Activated CD8-positive, alpha-beta T cell treated with anti-CD3 and anti-CD28 coated beads for 36 hours (primary cell): Measurements from ENCODE around the gene TET2. TPM values are rescaled to one million over a fixed set of nuclear protein-coding genes. Genes with fewer than 3 reads are reported as not detected.

ENCODE experiments used
- ATAC-seq: fragments of 200-7000 bp; cut with Tn5 transposase; one replicate; pipeline ENCODE4 v1.10.0; 2021; ENCODE audit warnings: mild to moderate bottlenecking, moderate library complexity
- CTCF ChIA-PET: fragments of 350-600 bp; sonication (Branson Sonifier 250); formaldehyde crosslinking; loops from one replicate; lab custom pipeline; 2021; ENCODE audit warnings: antibody characterized with exemption; lab: Charles Lee
- POLR2A ChIA-PET: fragments of 350-600 bp; sonication (Branson Sonifier 250); formaldehyde crosslinking; loops from one replicate; lab custom pipeline; 2021; ENCODE audit warnings: antibody characterized with exemption; lab: Charles Lee
- DNase-seq: peaks from one replicate; pipeline ENCODE4 v3.0.0-alpha.2; 2020
- H3K27ac Mint-ChIP-seq: one replicate; pipeline ENCODE4 v1.8.0; 2021; ENCODE audit warnings: mild to moderate bottlenecking, mixed read lengths
- H3K27me3 Mint-ChIP-seq: one replicate; pipeline ENCODE4 v1.8.0; 2021; ENCODE audit warnings: mixed read lengths
- H3K36me3 Mint-ChIP-seq: one replicate; pipeline ENCODE4 v1.8.0; 2021; ENCODE audit warnings: low read depth, mixed read lengths
- H3K4me1 Mint-ChIP-seq: one replicate; pipeline ENCODE4 v1.8.0; 2021; ENCODE audit warnings: low read depth, mixed read lengths
- H3K4me3 Mint-ChIP-seq: one replicate; pipeline ENCODE4 v1.8.0; 2021; ENCODE audit warnings: mild to moderate bottlenecking, moderate library complexity, mixed read lengths
- H3K9me3 Mint-ChIP-seq: one replicate; pipeline ENCODE4 v1.8.0; 2021; ENCODE audit warnings: mixed read lengths
- intact Hi-C: fragments of 100-400 bp; cut with micrococcal nuclease; formaldehyde crosslinking; loops from one replicate; pipeline ENCODE4 v1.10.0; 2022
- total RNA-seq, 2 experiments: library from RNA; stranded (reverse); gene quantifications; one replicate each; pipeline ENCODE4 v1.2.3, GENCODE V29; 2021
- TF ChIP-seq, protein P1 (sequence below): fragments of 200-600 bp; IDR thresholded peaks from one replicate; pipeline ENCODE4 v1.8.0; 2022; ENCODE audit warnings: antibody characterized with exemption, mild to moderate bottlenecking

TET2 gene
- total RNA-seq, 2 experiments from 2014 or later: 31.3 to 36.0 TPM

DNA sequence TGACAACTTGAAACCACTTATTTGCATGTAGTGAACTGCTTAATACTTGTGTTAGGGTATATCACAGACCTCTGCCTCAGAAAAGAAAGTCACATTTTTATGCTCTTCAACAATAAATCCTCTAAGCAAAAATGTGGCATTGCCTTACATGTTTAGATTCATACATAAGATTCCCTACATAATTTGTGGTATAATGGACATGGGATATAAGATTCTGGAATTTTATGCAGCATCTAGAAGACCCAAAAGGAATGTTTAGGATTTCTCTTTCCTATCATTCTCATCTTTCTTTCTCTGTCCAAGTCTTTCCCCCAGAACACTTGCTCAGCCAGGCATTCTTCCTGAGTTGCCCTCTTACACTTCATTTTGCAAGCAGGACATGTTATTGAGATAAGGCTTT, 37.7 kb upstream of the TET2 start:
- Mint-ChIP-seq H3K9me3 (no peaks in the 10 kb centered on the region), H3K27ac (no peak overlapping the region), H3K4me3 (no peak overlapping the region), H3K36me3 (no peaks in the 10 kb centered on the region), H3K27me3 (peaks cover 11% of the 10 kb centered on the region), H3K4me1 (no peaks in the 10 kb centered on the region)
- DNase-seq (no peak), ATAC-seq (no peak)
- ChIA-PET POLR2A (no interaction called here), CTCF (no interaction called here)
- intact Hi-C loops: no loop called here
- TF ChIP-seq, protein P1, sequence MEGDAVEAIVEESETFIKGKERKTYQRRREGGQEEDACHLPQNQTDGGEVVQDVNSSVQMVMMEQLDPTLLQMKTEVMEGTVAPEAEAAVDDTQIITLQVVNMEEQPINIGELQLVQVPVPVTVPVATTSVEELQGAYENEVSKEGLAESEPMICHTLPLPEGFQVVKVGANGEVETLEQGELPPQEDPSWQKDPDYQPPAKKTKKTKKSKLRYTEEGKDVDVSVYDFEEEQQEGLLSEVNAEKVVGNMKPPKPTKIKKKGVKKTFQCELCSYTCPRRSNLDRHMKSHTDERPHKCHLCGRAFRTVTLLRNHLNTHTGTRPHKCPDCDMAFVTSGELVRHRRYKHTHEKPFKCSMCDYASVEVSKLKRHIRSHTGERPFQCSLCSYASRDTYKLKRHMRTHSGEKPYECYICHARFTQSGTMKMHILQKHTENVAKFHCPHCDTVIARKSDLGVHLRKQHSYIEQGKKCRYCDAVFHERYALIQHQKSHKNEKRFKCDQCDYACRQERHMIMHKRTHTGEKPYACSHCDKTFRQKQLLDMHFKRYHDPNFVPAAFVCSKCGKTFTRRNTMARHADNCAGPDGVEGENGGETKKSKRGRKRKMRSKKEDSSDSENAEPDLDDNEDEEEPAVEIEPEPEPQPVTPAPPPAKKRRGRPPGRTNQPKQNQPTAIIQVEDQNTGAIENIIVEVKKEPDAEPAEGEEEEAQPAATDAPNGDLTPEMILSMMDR: no peak

DNA sequence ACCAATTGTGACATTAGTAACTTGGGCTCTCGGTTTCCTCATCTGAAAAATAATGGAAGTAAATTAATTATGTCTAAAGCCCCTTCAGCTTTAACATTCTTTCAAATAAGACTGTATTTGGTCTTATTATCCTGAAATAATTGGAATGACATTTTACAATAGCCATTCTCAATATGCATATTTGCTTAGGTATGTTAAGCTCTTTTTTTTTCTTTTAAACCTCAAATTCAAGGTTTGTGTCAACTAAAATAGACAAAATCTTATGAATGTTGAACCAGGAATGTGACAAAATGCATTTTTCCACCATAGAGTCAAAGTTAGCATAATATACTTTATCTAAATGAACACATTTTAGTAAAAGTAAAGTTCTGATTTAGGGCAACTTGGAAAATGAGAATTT, 34.4 kb upstream of the TET2 start:
- H3K27ac Mint-ChIP-seq: no peak overlapping the region
- POLR2A ChIA-PET: no interaction called here
- peaks cover 8% of the 10 kb centered on the region for H3K27me3 Mint-ChIP-seq
- TF ChIP-seq, protein P1: no peak
- DNase-seq (no peak), ATAC-seq (no peak)
- no peaks in the 10 kb centered on the region for H3K4me1 Mint-ChIP-seq
- H3K36me3 Mint-ChIP-seq: no peaks in the 10 kb centered on the region
- no peaks in the 10 kb centered on the region for H3K9me3 Mint-ChIP-seq
- no peak overlapping the region for H3K4me3 Mint-ChIP-seq
- intact Hi-C loops: no loop called here
- CTCF ChIA-PET: no interaction called here

DNA sequence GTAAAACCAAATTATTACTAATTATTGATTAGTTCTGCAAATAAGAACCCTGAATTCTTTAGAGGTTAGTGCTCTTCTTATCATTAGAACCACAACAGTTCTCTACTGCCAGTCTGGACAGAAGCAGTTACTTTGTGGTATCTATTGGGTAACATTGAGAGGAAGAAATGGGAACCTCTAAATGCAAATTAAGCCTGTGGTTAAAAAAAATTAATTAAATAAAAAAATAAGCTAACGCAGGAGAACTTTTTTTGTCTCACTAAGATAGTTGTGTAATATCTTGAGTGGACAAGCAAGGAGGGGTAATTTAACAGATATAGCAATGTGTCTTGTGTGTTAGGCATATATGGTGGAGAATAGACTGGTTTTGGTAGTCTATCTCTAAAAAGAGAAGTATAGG, 32.9 kb upstream of the TET2 start:
- DNase-seq (no peak), ATAC-seq (no peak)
- CTCF ChIA-PET: no interaction called here
- TF ChIP-seq, protein P1: no peak
- H3K27me3 Mint-ChIP-seq: peaks cover 8% of the 10 kb centered on the region
- H3K36me3 Mint-ChIP-seq: no peaks in the 10 kb centered on the region
- POLR2A ChIA-PET: no interaction called here
- H3K9me3 Mint-ChIP-seq: no peaks in the 10 kb centered on the region
- no peaks in the 10 kb centered on the region for H3K4me1 Mint-ChIP-seq
- intact Hi-C loops: no loop called here
- H3K4me3 Mint-ChIP-seq: no peak overlapping the region
- H3K27ac Mint-ChIP-seq: no peak overlapping the region

DNA sequence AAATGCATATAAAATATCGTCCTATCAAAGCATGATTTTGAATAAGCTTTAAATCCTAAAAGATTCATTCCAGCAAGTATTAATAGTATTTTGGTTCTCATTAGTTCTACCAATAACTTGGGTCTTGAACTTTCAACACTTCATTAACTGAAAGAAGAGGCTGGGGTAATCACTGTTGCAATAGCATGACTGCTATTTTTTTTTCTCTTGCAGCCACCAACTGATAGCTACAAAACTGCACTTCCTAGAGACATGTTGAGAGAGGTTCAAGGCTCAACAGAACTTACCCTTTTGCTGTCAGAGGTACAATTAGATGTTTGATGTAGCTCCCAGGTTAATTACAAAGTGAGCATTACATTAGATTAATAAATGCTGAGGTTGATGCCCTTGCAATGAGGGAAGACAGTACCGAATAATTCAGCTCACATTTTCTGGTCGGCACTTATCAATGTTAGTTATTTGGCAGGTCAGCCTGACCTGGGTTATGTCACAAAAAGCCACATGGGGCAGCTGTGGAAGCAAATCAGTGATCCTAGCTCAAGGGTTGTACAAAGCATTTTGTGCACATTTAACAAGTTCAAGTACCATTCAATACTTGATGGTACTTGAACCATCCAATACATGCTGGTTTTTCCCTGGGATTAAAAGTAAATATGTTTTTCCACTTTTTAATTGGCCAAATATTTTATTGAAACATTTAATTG, 29.9 kb upstream of the TET2 start:
- no peak overlapping the region for H3K4me3 Mint-ChIP-seq
- POLR2A ChIA-PET: no interaction called here
- TF ChIP-seq, protein P1: no peak
- no peaks in the 10 kb centered on the region for H3K36me3 Mint-ChIP-seq
- CTCF ChIA-PET: no interaction called here
- no peak overlapping the region for H3K27ac Mint-ChIP-seq
- no peak for DNase-seq
- intact Hi-C loops: no loop called here
- peaks cover 2% of the 10 kb centered on the region for H3K27me3 Mint-ChIP-seq
- H3K9me3 Mint-ChIP-seq: no peaks in the 10 kb centered on the region
- no peak for ATAC-seq
- H3K4me1 Mint-ChIP-seq: no peaks in the 10 kb centered on the region

DNA sequence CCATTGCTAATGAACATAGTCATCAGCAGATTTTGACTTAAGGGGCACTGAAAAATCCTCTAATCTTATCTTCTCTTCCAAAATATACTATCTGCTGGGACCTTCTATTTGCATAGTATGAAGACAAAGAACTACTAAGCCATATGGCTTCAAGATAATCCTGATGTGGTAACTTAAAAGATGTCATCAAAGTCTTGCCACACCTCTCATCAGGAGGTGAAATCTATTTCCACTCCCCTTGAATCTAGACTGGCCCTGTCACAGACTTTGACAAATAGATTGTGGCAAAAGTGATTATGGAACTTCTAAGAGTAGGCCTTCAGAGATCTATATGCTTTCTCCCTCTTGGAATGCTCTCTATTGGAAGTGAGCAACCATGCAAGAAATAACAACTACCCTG, 27.3 kb upstream of the TET2 start:
- no peaks in the 10 kb centered on the region for H3K27me3 Mint-ChIP-seq
- no peak overlapping the region for H3K4me3 Mint-ChIP-seq
- ChIA-PET CTCF (no interaction called here), POLR2A (no interaction called here)
- no peak overlapping the region for H3K27ac Mint-ChIP-seq
- no peaks in the 10 kb centered on the region for H3K9me3 Mint-ChIP-seq
- no peak for ATAC-seq
- TF ChIP-seq, protein P1: no peak
- H3K4me1 Mint-ChIP-seq: no peaks in the 10 kb centered on the region
- intact Hi-C loops: no loop called here
- H3K36me3 Mint-ChIP-seq: no peaks in the 10 kb centered on the region
- no peak for DNase-seq
